ENCODE measurements around the gene HEMGN.

HEMGN gene

DNA sequence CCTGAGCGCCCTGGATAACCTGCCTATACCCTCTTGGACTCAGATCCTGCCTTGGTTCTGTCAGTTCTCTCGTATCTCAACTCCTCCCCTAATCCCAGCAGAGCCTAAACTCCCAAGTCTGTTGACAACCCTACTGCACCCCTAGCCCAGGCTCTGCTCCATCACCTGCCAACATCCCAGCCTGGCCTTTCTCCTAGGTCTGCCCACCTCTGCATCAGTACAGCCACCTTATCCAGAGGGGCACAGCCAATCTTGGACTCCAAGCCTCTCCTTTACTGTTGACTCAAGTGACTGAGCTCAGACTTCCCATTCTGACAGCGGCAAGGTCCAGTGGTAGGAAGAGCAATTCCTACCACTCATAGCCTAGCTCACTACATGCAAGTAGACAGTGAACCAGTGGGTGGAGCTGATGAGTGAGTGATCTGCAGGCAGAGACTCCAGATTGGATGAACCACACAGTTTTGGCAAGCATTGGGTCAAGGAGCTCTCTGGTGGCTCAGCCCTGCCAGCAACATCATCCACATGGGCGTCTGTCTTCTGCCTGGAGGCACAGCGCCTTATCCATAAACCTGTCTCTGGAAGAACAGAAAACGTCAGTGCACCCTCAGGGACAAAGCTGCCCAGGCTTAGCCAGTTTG, 42.2 kb downstream of the HEMGN start:
- DNase-seq (ENCODE audit: low read depth) = no peak

GRCh38 chr9:97895211-97895610, 42.8 kb downstream of the HEMGN start:
- DNase-seq (ENCODE audit: low read depth) = no peak

DNA sequence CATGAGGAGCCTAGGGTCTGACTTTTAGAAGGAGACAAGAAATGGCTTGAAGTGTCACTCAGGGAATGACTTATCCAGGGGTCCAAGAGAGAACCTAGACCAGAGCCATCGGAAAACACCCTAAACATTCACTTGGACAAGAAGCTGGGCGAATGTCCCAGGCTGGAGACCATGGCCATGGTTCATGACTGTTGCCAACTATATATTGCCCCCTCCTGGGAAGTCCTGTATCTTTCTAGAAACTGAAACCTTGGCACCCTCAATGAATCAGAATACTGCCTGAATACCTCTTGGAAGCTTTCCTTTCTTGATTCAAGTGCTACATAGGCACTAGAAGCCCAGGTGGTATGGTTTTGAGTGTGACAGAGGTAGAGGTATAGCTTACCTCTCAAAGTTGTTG, 45.6 kb downstream of the HEMGN start:
- no peak for DNase-seq (ENCODE audit: low read depth)

DNA sequence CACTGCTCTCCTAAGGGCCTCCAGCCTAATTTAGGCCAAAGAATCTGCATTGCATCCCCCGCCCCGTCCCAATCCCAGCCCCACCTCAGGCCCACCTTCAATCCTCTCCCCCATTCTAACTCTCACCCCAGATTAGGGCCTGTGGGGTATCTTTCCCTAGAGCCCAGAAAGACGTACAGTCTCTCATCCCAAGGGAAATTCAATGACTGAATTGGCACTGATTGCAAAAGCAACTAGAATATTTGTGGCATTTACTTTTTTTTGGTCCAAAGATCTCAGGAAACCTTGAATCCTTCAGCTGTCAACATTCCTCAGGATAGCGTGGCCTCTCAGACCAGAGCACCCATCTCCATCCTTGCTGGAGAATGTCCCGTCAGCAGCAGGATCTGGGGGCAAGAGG, 46.2 kb downstream of the HEMGN start:
- DNase-seq (ENCODE audit: low read depth) = no peak

- DNase-seq (ENCODE audit: low read depth) = peak; percentile 47
These were observed 47.8 kb downstream of the HEMGN start for GRCh38 chr9:97889941-97890887.

- no peak for DNase-seq (ENCODE audit: low read depth)
These were observed 57.6 kb downstream of the HEMGN start for GRCh38 chr9:97880336-97880735.
